ENCODE data around the gene HLA-DQB1.
A peak's percentile ranks its signal among the peaks of the same experiment; 100 is the strongest.
"Not testable (repeated sequence)": the region's sequence is repeated elsewhere in the genome, so short reads cannot be mapped to it uniquely, and the experiment has no call there.

The HLA-DQB1 gene

GRCh38 chr6:32666420-32667300 is at the start of gene HLA-DQB1:
TSS of gene HLA-DQB1 (minus strand) at chr6:32666657. CDS start at chr6:32666607, 50 bp downstream.
- peak; percentile 64 for DNase-seq

DNA sequence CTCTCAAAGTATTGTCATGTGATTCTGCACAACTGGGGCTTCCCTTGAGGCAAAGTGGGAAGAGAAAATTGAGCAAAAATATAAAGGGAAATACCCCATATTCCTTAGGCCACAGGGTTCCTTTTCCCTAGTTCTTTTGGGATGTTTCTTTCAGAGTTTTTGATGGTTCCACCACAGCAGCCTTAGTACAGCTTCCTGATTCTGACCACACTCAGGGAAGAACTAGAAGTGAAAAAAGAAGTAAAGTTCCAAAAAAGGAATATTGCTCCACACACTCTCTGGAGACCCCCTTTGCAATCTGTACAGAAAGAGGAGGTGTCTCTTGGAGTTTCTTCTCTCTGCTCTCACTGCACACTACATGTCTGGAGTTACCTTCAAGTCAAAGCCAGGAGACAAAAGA is 46.8 kb upstream of the HLA-DQB1 start:
- no peak for DNase-seq

DNA sequence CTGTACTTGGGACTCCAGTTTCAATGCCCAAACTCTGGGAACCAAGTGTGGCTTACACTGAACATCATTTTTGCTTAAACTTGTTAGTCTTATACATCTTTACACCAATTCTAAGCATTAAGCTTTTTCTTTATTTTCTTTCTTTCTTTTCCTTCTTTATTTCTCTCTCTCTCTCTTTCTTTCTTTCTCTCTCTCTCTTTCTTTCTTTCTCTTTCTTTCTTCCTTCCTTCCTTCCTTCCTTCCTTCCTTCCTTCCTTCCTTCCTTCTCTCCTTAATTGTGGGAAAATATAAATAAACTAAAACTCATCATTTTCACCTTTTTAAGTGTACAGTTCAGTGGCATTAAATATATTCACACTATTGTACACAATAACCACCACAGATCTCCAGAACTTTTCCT is 43.2 kb upstream of the HLA-DQB1 start:
- no peak for DNase-seq

- DNase-seq: not testable (repeated sequence)
These were observed 38.7 kb upstream of the HLA-DQB1 start for GRCh38 chr6:32705164-32705563.

- no peak for DNase-seq
These were observed 36.9 kb upstream of the HLA-DQB1 start for GRCh38 chr6:32703347-32703746.

DNA sequence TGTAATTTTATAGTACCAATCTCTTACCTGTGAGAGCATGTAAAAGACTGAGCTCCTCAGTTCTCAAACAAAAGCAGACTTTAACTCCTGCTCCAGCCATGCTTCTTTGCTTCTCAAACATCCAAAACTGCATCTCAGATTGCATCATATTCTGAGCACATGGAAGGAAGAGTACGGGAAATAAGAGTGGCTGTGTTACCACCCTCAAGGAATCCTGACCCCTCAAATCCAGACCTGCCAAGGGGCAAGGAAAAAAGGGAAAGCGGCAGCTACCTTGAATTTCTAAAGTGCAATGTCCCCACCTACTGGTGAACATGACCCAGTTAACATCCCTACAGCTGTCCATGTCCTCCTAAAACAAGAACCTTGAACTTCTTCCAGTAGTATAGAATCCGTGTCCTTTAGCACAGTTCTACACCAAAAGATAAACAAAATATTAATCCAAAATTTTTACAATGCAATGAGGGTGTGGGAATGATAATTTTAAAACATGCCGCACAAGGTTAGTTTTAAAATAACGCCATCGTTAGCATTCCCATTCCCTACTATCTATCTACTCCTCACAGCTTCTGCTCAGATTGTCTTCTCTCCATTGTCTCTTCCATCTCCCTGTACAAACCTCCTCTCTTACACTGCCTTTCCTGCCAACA is 34.1 kb upstream of the HLA-DQB1 start:
- DNase-seq: peak; percentile 58

GRCh38 chr6:32697031-32697430 is 30.6 kb upstream of the HLA-DQB1 start:
- no peak for DNase-seq

- DNase-seq: peak; percentile 66
These were observed 25.6 kb upstream of the HLA-DQB1 start for GRCh38 chr6:32692019-32692418.

DNA sequence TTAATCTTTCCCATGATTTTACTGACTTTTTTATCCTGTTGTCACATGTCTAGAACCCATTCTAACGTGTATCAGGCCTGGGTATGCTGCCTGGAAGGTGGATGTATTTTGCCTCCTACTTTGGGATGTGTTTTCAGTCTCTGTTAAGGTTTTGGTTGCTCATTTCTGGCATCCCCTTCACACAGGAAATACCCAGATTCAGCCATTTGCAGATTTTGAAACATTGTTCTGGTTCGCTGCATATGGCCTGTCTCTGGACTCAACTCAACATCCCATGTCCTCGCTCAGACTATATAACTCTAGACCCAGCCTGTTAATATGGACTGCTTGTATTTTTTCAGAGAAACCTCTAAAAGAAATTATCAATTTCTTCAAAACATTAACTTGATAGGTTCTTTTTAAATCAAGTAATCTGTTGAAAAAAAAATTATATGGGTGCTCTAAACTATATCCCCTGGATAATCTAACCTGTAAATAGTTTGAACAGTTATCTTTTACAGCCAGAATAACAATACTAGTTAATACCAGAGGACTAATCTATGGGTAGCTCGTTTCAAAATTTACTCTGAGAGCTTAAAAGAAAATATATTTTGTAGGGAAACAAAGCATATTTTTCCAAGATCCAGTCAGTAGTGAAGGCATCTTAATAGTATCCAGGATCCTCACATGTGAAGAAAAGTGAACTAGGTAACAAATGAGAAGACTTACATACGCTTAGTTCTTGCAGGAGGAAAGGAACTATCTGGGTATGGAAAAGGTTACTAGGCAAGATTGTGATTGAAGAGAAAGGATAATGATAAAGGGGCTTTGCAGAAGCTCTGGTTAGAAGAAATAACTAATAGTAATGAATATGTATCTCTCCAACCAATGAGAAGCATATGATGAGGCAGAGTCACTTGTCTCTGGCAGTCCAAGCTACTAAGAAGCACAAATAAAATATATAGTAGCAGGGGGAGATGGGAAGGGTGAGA is 23.4 kb upstream of the HLA-DQB1 start:
- no peak for DNase-seq

- no peak for DNase-seq
These were observed 19.1 kb upstream of the HLA-DQB1 start for GRCh38 chr6:32685603-32686002.

- DNase-seq: no peak
These were observed 17.8 kb upstream of the HLA-DQB1 start for GRCh38 chr6:32684246-32684645.

DNA sequence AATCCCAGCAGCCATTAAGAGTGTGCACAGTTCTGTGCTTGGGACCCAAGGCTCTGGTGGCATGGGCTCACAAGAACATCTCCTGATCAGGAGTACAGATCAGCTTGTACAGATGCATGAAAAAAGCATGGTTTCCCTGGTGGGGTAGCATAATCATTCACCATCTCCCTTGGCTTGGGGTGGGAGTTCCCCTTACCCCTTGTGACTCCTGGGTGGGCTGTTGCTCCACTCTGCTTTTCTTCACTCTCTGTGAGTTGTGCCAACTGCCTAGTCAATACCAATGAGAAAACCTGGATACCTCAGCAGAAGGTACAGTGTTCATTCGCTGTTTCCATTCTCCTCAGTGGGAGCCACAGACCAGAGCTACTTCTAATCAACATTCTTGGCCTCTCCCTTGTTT is 13.6 kb upstream of the HLA-DQB1 start:
- no peak for DNase-seq

GRCh38 chr6:32679492-32679891 is 13.0 kb upstream of the HLA-DQB1 start:
- DNase-seq: no peak

- DNase-seq: not testable (repeated sequence)
These were observed 7.7 kb upstream of the HLA-DQB1 start for GRCh38 chr6:32674123-32674522.

DNA sequence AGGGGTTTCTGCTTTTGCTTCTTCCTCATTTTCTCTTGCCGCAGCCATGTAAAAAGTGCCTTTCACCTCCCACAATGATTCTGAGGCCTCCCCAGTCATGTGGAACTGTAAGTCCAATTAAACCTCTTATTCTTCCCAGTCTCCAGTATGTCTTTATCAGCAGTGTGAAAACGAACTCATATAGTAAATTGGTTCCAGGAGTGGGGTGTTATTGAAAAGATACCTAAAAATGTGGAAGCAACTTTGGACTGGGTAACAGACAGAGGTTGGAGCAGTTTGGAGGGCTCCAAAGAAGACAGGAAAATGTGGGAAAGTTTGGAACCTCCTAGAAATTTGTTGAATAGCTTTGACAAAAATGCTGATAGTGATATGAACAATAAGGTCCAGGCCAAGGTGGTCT is 5.5 kb upstream of the HLA-DQB1 start:
- DNase-seq: not testable (repeated sequence)

GRCh38 chr6:32669893-32670292 is 3.4 kb upstream of the HLA-DQB1 start:
- no peak for DNase-seq

DNA sequence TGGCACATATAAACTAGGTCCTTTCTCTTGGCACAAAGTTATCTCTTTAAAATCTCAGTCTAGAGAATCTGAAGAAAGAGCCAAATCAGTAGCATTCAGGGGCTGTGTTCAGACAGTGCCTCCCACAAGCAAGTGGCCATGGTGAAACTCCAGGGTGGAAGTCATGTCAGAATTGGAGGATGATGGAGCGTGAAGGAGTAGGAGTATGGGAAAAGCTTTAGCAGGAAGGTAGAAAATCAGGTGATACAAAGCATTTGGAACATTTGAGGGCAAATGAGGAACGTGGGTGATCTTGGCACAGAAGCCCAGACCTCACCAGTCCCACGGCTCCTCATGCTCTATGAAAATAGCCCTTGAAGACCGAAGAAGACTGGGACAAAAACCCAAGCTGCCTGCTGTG is 2.8 kb upstream of the HLA-DQB1 start:
- DNase-seq: no peak

- peak; percentile 88 for DNase-seq
These were observed 1.8 kb upstream of the HLA-DQB1 start for GRCh38 chr6:32668226-32668747.

DNA sequence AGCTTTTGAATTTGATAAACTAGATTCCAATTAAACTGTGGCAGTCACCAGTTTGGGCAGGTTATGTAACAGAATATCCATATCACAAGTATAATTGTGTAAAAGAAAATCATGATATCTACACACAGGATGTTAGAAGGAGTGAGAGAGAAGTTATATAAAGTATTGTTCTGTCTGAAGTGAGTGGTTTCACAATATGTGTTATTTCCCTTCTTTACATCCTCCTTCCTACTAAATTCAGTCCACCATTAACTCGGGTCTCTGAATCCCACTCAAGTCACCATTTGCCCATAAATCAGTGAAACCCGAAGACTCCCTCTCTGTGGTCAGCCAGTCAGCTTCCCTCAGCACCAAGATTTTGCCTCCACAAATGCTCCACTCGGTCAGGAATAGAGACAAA is 796 bp downstream of the HLA-DQB1 start:
- no peak for DNase-seq

DNA sequence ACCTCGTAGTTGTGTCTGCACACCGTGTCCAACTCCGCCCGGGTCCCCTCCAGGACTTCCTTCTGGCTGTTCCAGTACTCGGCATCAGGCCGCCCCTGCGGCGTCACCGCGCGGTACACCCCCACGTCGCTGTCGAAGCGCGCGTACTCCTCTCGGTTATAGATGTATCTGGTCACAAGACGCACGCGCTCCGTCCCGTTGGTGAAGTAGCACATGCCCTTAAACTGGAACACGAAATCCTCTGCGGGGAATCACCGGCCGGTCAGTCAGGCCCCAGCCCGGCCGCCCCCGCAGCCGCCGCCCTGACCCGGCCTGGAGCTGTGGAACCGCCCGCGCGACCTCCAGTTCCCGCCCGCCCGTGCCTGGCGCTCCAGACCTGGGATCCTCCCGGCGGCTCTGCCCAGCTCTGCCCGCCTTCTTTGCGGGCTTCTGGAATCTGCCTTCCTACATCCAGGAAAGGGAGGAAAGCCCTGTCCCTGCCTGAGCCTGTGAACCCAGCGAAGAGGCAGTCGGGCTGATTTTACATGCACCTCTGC is 1.6 kb downstream of the HLA-DQB1 start:
- DNase-seq: peak; percentile 3

- DNase-seq: no peak
These were observed 2.1 kb downstream of the HLA-DQB1 start for GRCh38 chr6:32664354-32664753.

GRCh38 chr6:32662836-32663235 is 3.6 kb downstream of the HLA-DQB1 start:
- no peak for DNase-seq

- no peak for DNase-seq
These were observed 4.4 kb downstream of the HLA-DQB1 start for GRCh38 chr6:32662099-32662498.
